ENCODE results near the gene PPP4R1. TPM values are rescaled to one million over a fixed set of nuclear protein-coding genes. Genes with fewer than 3 reads are reported as not detected.

The PPP4R1 gene
- total RNA-seq = 10 to 100 TPM; 40.2 to 42.0 TPM

- H3K4me3 Mint-ChIP-seq = peak within 1 kb of the TSS; percentile 97
- no peaks in the 10 kb centered on the region for H3K9me3 Mint-ChIP-seq
- POLR2A ChIA-PET = interaction anchor here (2.1 kb wide), 1 partner anchor 299 kb away, joined by 8 read pairs; the partner anchor contains the start of gene VAPA
- ATAC-seq (ENCODE audit: low read depth) (peak; percentile 65), DNase-seq (peak; percentile 77)
- H3K36me3 Mint-ChIP-seq = peaks cover 13% of the 10 kb centered on the region
- peaks cover 36% of the 10 kb centered on the region for H3K4me1 Mint-ChIP-seq
- H3K27me3 Mint-ChIP-seq = no peaks in the 10 kb centered on the region
- H3K27ac Mint-ChIP-seq = peak within 1 kb of the TSS; percentile 81
Measured at GRCh38 chr18:9614401-9615279, at the start of gene PPP4R1. Gene PPP4R1, minus strand, starts transcription at chr18:9614559. Its CDS starts 75 bp downstream, at chr18:9614484.

- Mint-ChIP-seq H3K36me3 (no peaks in the 10 kb centered on the region), H3K9me3 (no peaks in the 10 kb centered on the region), H3K27ac (no peak overlapping the region), H3K4me3 (no peak overlapping the region), H3K27me3 (peaks cover 7% of the 10 kb centered on the region), H3K4me1 (no peaks in the 10 kb centered on the region)
- POLR2A ChIA-PET = no interaction called here
- no peak for ATAC-seq (ENCODE audit: low read depth)
- DNase-seq = no peak
Measured at GRCh38 chr18:9663377-9663776, 49.0 kb upstream of the PPP4R1 start.

GRCh38 chr18:9661564-9661963 is 47.2 kb upstream of the PPP4R1 start:
- Mint-ChIP-seq H3K9me3 (no peaks in the 10 kb centered on the region), H3K27ac (no peak overlapping the region), H3K36me3 (no peaks in the 10 kb centered on the region), H3K27me3 (peaks cover 7% of the 10 kb centered on the region), H3K4me3 (no peak overlapping the region), H3K4me1 (no peaks in the 10 kb centered on the region)
- POLR2A ChIA-PET = no interaction called here
- ATAC-seq (ENCODE audit: low read depth) (no peak), DNase-seq (no peak)

GRCh38 chr18:9659499-9660375 is 45.4 kb upstream of the PPP4R1 start:
- POLR2A ChIA-PET = no interaction called here
- DNase-seq (no peak), ATAC-seq (ENCODE audit: low read depth) (no peak)
- Mint-ChIP-seq H3K9me3 (no peaks in the 10 kb centered on the region), H3K27me3 (peaks cover 7% of the 10 kb centered on the region), H3K4me1 (no peaks in the 10 kb centered on the region), H3K36me3 (no peaks in the 10 kb centered on the region), H3K27ac (no peak overlapping the region), H3K4me3 (no peak overlapping the region)

- ATAC-seq (ENCODE audit: low read depth) (no peak), DNase-seq (no peak)
- Mint-ChIP-seq H3K27me3 (peaks cover 5% of the 10 kb centered on the region), H3K36me3 (no peaks in the 10 kb centered on the region), H3K4me1 (no peaks in the 10 kb centered on the region), H3K9me3 (no peaks in the 10 kb centered on the region), H3K27ac (no peak overlapping the region), H3K4me3 (no peak overlapping the region)
- POLR2A ChIA-PET = no interaction called here
Measured at GRCh38 chr18:9658087-9658641, 43.8 kb upstream of the PPP4R1 start.

GRCh38 chr18:9655232-9655767 is 40.9 kb upstream of the PPP4R1 start:
- no peak overlapping the region for H3K27ac Mint-ChIP-seq
- ATAC-seq (ENCODE audit: low read depth) = no peak
- no peak for DNase-seq
- no peaks in the 10 kb centered on the region for H3K9me3 Mint-ChIP-seq
- no peak overlapping the region for H3K4me3 Mint-ChIP-seq
- no peaks in the 10 kb centered on the region for H3K4me1 Mint-ChIP-seq
- H3K36me3 Mint-ChIP-seq = no peaks in the 10 kb centered on the region
- POLR2A ChIA-PET = no interaction called here
- H3K27me3 Mint-ChIP-seq = peaks cover under 1% of the 10 kb centered on the region

- H3K9me3 Mint-ChIP-seq = no peaks in the 10 kb centered on the region
- H3K4me1 Mint-ChIP-seq = no peaks in the 10 kb centered on the region
- ATAC-seq (ENCODE audit: low read depth) (no peak), DNase-seq (no peak)
- H3K4me3 Mint-ChIP-seq = no peak overlapping the region
- no peak overlapping the region for H3K27ac Mint-ChIP-seq
- H3K27me3 Mint-ChIP-seq = peaks cover 10% of the 10 kb centered on the region
- no peaks in the 10 kb centered on the region for H3K36me3 Mint-ChIP-seq
- POLR2A ChIA-PET = no interaction called here
Measured at GRCh38 chr18:9653390-9653789, 39.0 kb upstream of the PPP4R1 start.

- POLR2A ChIA-PET = no interaction called here
- ATAC-seq (ENCODE audit: low read depth) = no peak
- H3K36me3 Mint-ChIP-seq = no peaks in the 10 kb centered on the region
- H3K4me1 Mint-ChIP-seq = no peaks in the 10 kb centered on the region
- peaks cover 14% of the 10 kb centered on the region for H3K27me3 Mint-ChIP-seq
- H3K27ac Mint-ChIP-seq = no peak overlapping the region
- no peaks in the 10 kb centered on the region for H3K9me3 Mint-ChIP-seq
- no peak for DNase-seq
- no peak overlapping the region for H3K4me3 Mint-ChIP-seq
Measured at GRCh38 chr18:9649164-9649540, 34.8 kb upstream of the PPP4R1 start.

GRCh38 chr18:9648431-9649163 is 34.2 kb upstream of the PPP4R1 start:
- no peak for ATAC-seq (ENCODE audit: low read depth)
- no peaks in the 10 kb centered on the region for H3K4me1 Mint-ChIP-seq
- H3K9me3 Mint-ChIP-seq = no peaks in the 10 kb centered on the region
- no peak overlapping the region for H3K4me3 Mint-ChIP-seq
- H3K27me3 Mint-ChIP-seq = peaks cover 14% of the 10 kb centered on the region
- POLR2A ChIA-PET = no interaction called here
- no peaks in the 10 kb centered on the region for H3K36me3 Mint-ChIP-seq
- no peak for DNase-seq
- H3K27ac Mint-ChIP-seq = no peak overlapping the region

- POLR2A ChIA-PET = no interaction called here
- Mint-ChIP-seq H3K36me3 (no peaks in the 10 kb centered on the region), H3K4me3 (no peak overlapping the region), H3K27me3 (peaks cover 14% of the 10 kb centered on the region), H3K27ac (no peak overlapping the region), H3K9me3 (no peaks in the 10 kb centered on the region), H3K4me1 (no peaks in the 10 kb centered on the region)
- DNase-seq = no peak
- no peak for ATAC-seq (ENCODE audit: low read depth)
Measured at GRCh38 chr18:9647496-9648323, 33.4 kb upstream of the PPP4R1 start.

- POLR2A ChIA-PET = no interaction called here
- Mint-ChIP-seq H3K36me3 (no peaks in the 10 kb centered on the region), H3K4me3 (no peak overlapping the region), H3K4me1 (no peaks in the 10 kb centered on the region), H3K27ac (no peak overlapping the region), H3K27me3 (peaks cover 10% of the 10 kb centered on the region), H3K9me3 (no peaks in the 10 kb centered on the region)
- no peak for DNase-seq
- ATAC-seq (ENCODE audit: low read depth) = no peak
Measured at GRCh38 chr18:9643549-9643948, 29.2 kb upstream of the PPP4R1 start.

- POLR2A ChIA-PET = no interaction called here
- ATAC-seq (ENCODE audit: low read depth) = no peak
- no peaks in the 10 kb centered on the region for H3K36me3 Mint-ChIP-seq
Measured at GRCh38 chr18:9642799-9643462, 28.6 kb upstream of the PPP4R1 start.

More at GRCh38 chr18:9642799-9643462, 28.6 kb upstream of the PPP4R1 start:
- Mint-ChIP-seq H3K9me3 (no peaks in the 10 kb centered on the region), H3K4me3 (no peak overlapping the region), H3K4me1 (no peaks in the 10 kb centered on the region), H3K27me3 (peaks cover 6% of the 10 kb centered on the region), H3K27ac (no peak overlapping the region)
- DNase-seq = no peak
